ENCODE measurements around the gene HDHD2. TPM values are rescaled to one million over a fixed set of nuclear protein-coding genes. Genes with fewer than 3 reads are reported as not detected.

HDHD2 gene
- total RNA-seq, 1 donor from 2014 or later = 11.6 TPM

DNA sequence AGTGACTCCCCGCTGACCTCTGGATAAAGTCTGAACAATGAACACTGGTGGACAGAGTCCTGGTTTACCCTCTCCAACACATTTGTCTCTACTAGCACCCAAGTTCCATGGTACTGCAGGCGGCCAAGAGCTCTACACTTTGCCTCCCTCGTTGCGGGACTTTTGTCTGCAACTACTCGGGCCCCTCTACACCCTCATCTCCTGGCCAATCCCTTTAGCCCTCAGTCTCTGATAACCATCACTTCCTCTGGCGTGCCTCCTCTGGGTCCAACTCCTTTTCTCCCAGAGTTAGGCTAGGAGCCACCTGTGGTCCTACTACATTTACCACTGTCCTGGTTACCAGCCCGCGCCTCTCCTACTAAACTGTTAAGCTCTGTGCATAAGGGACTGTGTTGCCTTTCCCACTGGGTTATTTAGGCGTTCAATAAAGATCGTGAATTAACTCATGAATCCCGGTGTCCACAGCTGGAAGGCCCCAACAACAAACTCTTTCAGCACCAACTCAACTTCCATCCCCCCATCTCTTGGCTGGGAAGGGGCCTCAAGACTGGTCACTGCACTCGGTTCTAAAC lies 757 bp downstream of the HDHD2 start:
- DNase-seq (ENCODE audit: low read depth in 2 of 2) = no peak

DNA sequence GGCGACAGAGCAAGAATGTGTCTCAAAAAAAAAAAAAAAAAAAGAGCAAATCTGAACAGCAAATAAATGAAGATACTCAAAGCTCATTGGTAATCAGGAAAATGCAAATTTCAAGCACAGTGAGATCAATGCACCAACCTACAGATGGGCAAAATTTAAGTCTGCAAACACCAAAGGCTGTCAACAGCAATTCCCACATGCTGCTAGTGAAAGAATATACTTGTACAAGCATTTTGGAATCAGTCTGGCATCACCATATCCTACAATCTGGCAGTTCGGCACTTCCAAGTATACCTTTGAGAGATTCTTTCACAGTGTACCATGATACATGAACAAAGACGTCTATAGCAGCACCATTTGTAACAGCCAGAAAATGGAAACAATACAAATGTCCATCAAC lies 4.1 kb downstream of the HDHD2 start:
- DNase-seq (ENCODE audit: low read depth in 2 of 2) = no peak

DNA sequence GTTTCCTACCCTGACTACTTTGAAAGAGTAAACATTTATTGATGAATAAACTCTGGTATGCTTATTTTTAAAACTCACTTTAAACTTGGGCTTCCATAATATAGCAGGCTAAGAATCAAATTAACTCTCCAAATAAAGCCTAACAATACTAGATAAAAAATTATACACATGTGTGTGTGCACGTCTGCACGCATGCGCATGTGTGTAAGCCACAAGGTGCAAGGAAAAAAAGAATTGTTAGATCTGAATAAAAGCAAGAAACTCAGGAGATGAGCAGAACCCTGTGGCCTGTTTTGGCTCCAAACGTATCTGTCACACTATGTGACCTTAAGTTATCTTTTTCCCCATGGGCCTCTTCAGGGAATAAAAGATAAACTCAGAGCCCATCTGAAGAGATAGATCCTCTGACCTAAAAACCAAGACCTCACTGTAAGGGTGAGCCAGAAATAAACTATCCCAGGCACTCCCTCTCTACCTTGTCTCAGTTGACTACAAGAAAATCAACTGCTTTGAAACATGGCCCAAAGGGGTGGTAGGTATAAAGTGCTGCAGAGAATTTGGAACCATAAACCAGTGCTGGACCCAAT lies 6.3 kb downstream of the HDHD2 start:
- DNase-seq (ENCODE audit: low read depth in 2 of 2) = no peak

DNA sequence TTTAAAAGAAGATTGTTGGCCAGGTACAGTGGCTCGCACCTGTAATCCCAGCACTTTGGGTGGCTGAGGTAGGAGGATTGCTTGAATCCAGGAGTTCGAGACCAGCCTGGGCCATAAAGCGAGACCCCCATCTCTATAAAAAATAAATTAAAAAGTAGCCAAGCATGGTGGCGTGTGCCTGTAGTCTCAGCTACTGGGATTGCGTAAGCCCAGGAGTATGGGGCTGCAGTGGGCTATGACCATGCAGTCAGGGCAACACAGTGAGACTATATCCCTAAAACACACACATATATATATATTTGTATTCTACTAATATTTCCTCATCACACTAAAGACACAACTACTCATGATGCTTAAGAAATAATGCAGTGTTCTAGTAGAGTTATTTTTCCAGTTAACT lies 7.1 kb downstream of the HDHD2 start:
- no peak for DNase-seq (ENCODE audit: low read depth in 2 of 2)

DNA sequence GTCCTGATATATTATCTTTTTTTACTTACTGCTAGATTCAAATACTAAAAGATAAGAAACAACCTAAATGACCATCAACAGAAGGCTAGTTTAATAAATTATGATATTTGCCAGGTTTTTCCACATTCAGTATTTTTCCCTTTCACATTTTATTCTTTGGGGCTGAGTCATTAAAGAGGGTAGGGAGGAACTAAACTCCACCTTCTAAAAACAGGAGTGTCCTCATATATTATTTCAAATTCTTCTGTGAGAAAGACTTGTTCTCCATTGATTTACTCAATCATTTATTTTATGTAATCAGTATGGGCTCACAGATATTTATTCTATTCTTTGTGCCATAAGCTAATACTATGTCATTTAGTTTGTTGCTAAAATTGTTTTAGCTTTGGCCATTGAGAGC lies 9.0 kb downstream of the HDHD2 start:
- no peak for DNase-seq (ENCODE audit: low read depth in 2 of 2)

DNA sequence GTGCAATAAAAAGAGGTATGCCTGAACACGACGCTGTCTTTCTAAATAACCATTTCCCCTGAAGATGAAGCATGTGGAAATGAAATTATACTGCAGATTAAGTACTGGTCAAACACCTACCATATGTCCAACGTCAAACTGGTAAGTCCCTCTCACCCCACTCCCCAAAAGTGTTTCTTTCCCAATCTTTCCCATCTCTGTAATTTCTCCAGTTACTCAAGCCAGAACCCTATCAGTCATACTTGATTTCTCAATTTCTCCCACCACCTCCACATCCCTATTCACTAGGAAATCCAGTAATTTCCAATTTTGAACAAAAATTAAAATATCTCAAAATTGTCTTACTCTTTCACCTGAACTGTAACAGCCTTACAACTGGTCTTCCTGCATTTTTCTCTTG lies 29.2 kb downstream of the HDHD2 start:
- DNase-seq (ENCODE audit: low read depth in 2 of 2) = no peak

DNA sequence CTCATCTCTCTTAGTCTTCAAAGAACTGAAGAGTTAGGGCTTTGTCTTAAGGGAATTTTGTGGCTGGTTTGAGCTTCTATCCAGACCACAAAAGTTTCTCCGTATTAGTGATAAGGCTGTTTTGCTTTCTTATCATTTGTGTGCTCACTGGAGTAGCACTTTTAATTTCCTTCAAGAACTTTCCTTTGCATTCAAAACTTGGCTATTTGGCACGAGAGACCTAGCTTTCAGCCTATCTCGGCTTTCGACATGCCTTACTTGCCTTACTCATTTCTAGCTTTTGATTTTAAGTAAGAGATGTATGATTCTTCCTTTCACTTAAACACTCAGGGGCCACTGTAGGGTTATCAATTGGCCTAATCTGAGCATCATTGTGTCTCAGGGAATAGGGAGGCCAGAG lies 29.9 kb downstream of the HDHD2 start:
- no peak for DNase-seq (ENCODE audit: low read depth in 2 of 2)

DNA sequence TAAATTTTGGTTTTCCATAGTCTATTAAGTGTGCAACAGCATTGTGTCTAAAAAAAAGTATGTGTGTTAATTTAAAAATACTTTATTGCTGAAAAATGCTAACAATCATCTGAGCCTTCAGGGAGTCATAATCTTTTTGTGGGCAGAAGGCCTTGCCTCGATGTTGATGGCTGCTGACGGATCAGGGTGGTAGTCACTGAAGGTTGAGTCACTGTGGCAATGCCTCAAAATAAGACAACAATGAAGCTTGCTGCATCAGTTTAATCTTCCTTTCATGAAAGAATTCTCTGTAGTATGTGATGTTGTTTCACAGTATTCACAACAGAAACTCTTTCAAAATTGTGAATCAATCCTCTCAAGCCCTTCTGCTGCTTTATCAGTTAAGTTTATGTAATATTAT lies 31.3 kb downstream of the HDHD2 start:
- no peak for DNase-seq (ENCODE audit: low read depth in 2 of 2)

DNA sequence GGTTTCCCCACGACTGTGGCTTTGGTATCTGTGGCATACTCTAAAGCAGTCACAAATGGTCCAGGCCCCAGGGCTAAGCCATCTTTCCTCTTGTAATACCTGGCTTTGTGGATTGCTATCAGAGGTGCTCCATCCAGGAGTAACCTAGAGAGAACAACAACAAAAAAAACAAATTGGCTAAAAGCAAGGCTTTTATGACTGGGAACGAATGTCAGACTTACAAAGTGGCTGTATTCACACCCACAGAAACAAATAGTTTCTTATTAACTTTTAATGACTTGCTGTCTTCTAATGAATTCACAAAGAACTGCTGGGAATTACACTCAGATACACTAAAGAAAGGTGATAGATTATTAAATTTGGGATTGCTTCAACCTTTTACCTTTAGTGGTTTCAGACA lies 35.1 kb downstream of the HDHD2 start:
- DNase-seq (ENCODE audit: low read depth in 2 of 2) = no peak

DNA sequence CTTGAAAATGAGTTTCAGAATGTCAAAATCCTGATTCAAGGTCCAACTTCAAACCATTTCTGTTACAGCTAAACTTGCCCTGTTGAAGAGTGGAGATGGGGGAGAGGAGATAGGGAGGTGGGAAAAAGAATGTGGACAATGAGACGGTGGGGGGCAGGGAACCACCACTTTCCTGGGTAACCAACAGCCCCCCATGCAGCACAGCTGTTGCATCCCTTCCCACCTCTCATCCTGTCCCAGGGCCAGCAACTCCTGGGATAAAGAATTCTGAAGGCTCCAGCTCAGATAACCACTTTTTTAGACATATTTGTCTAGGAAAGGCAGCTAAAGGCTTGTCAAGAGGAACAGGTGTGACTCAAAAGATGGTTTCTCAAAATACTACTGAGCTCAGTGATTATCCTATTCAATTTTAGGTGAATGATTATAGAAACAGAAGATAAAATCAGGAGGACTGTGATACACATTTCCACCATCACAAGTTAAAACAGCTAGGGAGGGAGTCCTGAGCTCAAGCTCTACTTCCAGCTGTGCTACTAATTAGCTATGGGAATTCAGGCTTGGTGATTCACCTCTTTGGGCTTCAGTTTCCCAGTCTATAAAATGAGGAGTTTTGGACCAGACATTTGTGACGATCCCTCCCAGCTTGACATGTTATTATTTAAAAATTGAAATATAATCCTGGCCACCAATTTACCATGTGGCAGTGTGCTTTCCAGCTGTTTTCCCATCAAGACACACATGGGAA lies 36.3 kb downstream of the HDHD2 start:
- no peak for DNase-seq (ENCODE audit: low read depth in 2 of 2)

DNA sequence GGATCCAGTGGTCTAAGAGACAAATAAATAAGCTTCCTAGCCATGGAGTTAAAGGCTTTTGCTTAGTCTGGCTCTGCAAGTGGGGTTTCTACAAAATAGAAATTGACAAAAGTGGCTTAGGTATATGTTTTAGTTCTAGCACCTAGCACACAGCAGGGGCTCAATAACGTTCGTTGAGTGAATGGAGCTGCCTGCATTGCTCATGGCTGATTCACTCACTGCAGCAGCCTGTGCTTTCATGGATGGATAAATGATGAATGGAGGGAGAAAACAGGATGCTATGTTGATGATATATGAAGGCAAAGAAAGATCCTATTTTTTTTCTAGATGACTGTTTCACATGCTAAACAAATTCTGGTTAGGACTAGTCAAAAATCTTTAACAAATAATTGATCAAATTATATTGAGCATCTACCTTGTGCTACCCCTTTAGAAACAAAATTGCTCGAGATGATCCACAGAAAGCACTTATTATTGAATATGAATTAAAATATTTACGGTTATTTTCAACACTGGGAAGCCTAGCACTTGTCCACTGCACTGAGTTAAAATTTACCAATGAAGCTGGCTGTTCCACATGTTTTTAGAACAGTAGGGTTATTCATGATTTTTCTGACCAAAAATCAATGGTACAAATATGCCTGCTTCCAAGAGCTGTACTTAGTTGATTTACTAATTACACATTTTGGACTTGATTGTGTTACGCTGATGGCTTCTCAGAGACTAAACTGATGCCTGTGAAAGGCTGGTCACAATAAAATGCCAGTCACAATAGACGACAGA lies 39.6 kb downstream of the HDHD2 start:
- DNase-seq (ENCODE audit: low read depth in 2 of 2) = no peak

DNA sequence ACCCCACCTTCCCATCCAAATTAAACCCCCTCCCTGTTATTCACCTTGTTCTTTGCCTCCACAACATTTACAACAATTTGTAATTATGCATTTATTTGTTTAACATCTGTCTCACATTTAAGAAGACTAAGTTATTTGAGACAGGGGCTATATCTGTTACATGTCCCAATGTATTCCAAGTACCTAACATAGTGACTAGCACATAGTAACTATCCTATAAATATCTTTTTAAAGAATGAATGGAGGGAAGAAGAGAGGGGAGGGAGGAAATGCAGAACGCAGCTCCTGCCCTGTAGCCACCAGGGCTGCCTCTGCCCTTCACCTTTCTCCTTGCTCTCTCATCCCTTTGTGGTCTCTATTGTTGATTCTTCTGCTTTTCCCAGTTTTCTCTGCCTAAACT lies 40.6 kb downstream of the HDHD2 start:
- DNase-seq (ENCODE audit: low read depth in 2 of 2) = no peak

DNA sequence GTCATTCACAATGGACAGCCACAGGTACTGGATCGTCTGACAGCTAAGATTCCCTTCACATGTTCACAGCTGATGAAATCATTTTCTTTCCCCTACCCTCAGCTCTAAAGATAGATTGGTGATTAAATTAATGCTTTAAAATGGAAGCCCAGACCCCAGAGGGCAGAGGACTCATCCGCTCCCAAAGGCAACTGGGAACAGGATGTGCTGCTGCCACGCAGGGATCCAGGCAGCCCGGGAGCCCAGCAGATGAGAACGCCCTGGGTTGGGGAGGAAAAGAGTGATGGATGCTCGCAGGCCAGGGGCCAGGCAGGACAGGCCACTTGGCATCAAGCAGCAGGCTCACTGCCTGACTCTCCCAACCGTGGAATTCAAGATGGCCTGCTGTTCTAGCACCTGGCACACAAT lies 41.3 kb downstream of the HDHD2 start:
- no peak for DNase-seq (ENCODE audit: low read depth in 2 of 2)

DNA sequence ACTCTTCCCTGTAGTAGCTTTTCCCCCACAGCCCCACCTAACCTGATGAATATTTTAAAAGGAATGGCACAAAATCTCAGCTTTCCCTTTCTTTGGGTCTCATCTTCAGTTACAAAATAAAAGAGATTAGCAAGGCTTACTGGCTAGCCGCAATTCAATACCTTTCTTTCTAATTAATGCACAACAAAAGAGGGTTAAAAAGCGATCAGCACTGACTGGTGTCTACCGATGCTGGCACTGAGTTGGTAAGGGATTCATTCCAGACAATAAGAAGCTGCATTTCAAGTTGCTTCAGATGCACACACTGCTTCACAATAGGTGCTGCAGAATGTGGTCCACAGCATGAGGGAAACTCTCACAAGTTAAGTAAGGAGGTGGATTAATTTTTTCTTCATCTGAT lies 41.9 kb downstream of the HDHD2 start:
- DNase-seq (ENCODE audit: low read depth in 2 of 2) = no peak

DNA sequence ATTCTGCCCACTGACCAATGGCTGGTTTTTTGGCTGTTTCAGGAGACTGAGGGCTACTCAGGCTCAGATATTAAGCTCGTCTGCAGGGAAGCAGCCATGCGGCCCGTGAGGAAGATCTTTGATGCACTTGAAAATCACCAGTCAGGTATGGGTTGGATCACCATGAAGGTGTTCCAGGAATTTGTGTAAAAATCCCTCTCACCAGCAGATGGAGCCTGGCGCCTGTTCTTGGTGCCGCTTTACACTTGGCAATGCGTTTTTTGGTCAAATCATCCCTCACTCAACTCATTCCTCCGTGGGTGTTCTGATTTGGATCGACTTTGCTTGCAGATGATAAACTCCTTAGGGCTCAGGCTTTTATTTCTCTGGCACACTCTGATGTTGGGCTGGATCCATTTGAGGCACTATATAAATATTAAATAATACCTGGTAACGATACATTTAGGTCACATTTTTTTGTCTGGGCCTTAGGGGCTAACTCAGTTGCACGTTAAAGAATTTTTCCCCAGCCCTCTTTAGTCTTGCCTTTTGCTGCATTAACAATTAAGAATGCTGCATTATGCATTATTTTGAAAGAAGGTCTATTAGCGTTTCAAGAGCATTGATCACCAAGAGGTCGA lies 50.0 kb downstream of the HDHD2 start:
- DNase-seq (ENCODE audit: low read depth in 2 of 2) = peak; percentile 30 to 56

DNA sequence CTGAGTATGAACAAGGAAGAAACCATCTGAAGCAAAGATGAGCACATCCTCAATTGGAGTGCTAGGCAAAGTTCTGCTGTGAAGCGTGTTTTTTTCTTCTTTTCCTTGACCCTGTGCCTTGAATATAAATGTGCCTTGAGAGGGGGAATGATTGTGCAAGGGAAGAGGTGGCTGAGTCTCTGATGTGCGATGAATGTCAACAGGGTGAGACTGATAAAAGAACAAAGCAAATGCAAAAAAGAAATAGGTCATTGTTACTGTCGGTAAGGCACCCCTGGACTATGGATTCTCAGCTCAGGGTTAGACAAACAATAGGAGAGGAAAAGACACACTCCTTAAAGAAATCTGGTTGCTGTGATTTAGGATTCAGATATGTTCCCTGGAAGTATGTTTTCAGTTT lies 54.5 kb downstream of the HDHD2 start:
- no peak for DNase-seq (ENCODE audit: low read depth in 2 of 2)

DNA sequence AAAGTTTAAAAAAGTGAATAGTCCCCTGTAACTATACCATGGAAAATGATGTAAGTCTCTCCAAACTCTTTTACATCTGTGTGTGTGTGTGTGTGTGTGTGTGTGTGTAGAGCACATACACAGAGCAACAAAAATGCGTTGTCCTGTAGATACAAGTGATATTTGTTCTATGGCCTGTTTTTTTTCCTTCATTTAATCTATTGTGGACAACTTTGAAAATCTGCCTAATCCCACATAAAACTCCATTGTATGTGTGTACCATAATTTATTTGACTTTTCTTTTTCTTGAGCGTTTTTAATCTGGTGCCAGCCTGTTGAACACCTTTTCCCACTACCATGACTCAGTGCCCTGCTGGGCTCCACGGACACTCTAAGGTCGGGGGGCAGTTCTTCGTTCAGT lies 62.6 kb downstream of the HDHD2 start:
- DNase-seq (ENCODE audit: low read depth in 2 of 2) = no peak

DNA sequence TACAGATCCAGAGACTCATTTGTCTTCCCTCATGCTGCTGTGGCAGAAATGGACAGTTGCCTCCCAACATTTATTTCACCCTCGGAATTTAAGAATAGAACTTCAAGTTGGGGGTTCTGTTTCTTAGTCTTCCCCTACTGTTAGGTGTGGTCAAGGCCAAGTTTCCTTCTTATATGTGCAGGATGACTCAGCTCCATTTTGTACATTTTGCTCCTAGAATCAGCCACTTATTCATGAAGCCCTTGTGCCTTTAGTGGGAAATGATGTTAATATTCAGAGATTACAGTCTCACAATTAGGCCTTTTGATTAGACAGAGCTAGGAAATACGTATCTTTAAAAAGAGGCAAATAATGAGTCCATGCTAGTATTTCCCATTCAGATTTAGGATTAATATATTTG lies 68.7 kb downstream of the HDHD2 start:
- DNase-seq (ENCODE audit: low read depth in 2 of 2) = no peak

DNA sequence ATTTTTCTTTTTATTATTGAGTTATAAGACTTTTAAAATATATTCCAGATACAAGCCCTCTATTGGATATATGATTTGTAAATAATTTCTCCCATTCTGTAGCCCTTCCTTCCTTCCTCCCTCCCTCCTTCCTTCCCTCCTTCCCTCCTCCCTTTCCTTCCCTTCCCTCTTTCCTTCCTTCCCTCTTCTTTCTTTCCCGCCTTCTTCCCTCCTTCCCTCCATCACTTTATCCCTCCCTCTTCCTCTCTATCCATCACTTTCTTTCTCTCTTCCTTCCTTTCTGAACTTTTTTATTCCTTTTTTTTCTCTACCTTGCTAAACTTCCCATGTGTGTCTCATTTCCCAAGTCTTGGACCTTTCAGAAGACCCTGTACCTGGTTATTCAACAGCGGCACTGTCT lies 69.4 kb downstream of the HDHD2 start:
- no peak for DNase-seq (ENCODE audit: low read depth in 2 of 2)

DNA sequence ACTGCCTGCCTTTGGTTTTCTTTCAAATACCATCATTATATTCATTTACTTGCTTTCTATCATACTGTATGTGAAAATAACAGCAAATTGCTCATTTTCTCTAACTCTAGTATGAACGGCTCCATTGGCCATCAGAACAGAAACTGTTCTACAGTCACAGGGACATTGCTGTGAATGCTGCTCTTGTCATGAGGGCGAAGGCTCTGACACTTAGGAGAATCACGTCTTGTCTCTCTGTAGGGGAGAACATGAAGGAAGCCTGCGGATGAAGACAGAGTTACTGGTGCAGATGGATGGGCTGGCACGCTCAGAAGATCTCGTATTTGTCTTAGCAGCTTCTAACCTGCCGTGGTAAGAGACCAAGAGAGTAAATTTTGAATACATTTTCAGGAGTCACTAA lies 73.2 kb downstream of the HDHD2 start:
- DNase-seq (ENCODE audit: low read depth in 2 of 2) = no peak

DNA sequence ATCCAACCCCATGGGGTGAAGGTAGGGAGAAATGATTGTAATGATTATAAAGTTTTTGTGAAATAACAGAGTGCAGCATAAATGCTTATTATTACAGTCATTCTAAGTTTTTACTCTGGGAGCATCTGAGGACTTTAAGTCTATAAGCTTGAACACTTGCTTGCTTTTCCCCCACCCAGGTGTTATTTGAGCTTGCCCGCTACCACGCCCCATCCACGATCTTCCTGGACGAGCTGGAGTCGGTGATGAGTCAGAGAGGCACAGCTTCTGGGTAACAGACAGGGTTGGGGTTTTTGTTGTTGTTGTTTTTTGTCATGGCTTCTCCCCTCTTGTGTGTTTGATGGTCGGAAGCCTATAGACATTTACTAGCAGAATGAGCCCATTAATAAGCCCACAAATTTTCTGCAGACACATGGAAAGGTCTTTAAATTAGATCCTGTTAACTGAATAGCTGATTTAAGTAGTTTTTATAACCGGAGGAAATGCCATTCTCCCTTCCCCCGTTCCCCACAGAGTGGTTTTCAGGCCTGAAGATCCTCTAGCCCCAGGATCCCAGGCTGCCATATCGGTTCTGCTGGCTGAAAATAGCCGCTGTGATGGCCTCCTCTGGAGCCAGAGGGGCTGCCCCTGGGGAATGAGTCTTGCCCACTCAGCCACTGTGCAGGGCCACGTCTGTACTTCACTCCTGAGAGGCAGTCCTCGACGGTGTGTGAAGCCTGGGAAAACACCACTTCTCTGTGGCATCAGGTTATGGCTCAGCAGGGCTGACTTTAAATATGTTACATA lies 75.0 kb downstream of the HDHD2 start:
- DNase-seq (ENCODE audit: low read depth in 2 of 2) = no peak

All from dermis microvascular lymphatic vessel endothelial cell (primary cell).